ENCODE measurements around the gene CDKN2C. TPM values are rescaled to one million over a fixed set of nuclear protein-coding genes. Genes with fewer than 3 reads are reported as not detected.
"Not testable (repeated sequence)": the region's sequence is repeated elsewhere in the genome, so short reads cannot be mapped to it uniquely, and the experiment has no call there.

Gene CDKN2C
- total RNA-seq, 3 donors from 2014 or later, result 27.1 to 40.0 (median 31.1) TPM

- Histone ChIP-seq H3K27me3 (no peaks in the 10 kb centered on the region), H3K36me3 (no peaks in the 10 kb centered on the region), H3K4me1 (no peaks in the 10 kb centered on the region), H3K9me3 (no peaks in the 10 kb centered on the region), H3K27ac (no peak overlapping the region), H3K4me3 (no peak overlapping the region)
- TF ChIP-seq CTCF (IDR thresholded peaks at IDR 0.05), result no peak
- no peak for TF ChIP-seq POLR2AphosphoS5 (IDR thresholded peaks at IDR 0.05)
- no peak for TF ChIP-seq POLR2A (IDR thresholded peaks at IDR 0.05)
- intact Hi-C loops (cut with DNase I; ENCODE audit: low total_unique reads), result no loop called here
- no peak for DNase-seq (ENCODE audit: low spot score in 2 of 2)
Observed at GRCh38 chr1:50992532-50993318, 22.7 kb downstream of the CDKN2C start.

- H3K9me3 ChIP-seq, result no peaks in the 10 kb centered on the region
- no peak for DNase-seq (ENCODE audit: low spot score in 2 of 2)
- TF ChIP-seq CTCF (IDR thresholded peaks at IDR 0.05) (no peak), POLR2AphosphoS5 (IDR thresholded peaks at IDR 0.05) (no peak), POLR2A (IDR thresholded peaks at IDR 0.05) (no peak)
- no peak overlapping the region for H3K27ac ChIP-seq
- no peak overlapping the region for H3K4me3 ChIP-seq
- H3K36me3 ChIP-seq, result no peaks in the 10 kb centered on the region
- no peaks in the 10 kb centered on the region for H3K4me1 ChIP-seq
- intact Hi-C loops (cut with DNase I; ENCODE audit: low total_unique reads), result no loop called here
- no peaks in the 10 kb centered on the region for H3K27me3 ChIP-seq
Observed at GRCh38 chr1:50993645-50994044, 23.6 kb downstream of the CDKN2C start.

- no peaks in the 10 kb centered on the region for H3K27me3 ChIP-seq
- no peak overlapping the region for H3K27ac ChIP-seq
- H3K36me3 ChIP-seq, result no peaks in the 10 kb centered on the region
- H3K9me3 ChIP-seq, result no peaks in the 10 kb centered on the region
- DNase-seq (ENCODE audit: low spot score in 2 of 2), result no peak
- H3K4me3 ChIP-seq, result no peak overlapping the region
- TF ChIP-seq CTCF (IDR thresholded peaks at IDR 0.05), result no peak
- no peak for TF ChIP-seq POLR2A (IDR thresholded peaks at IDR 0.05)
- no peak for TF ChIP-seq POLR2AphosphoS5 (IDR thresholded peaks at IDR 0.05)
- intact Hi-C loops (cut with DNase I; ENCODE audit: low total_unique reads), result no loop called here
- no peaks in the 10 kb centered on the region for H3K4me1 ChIP-seq
Observed at GRCh38 chr1:50994997-50995396, 25.0 kb downstream of the CDKN2C start.

- H3K36me3 ChIP-seq, result no peaks in the 10 kb centered on the region
- no peak overlapping the region for H3K4me3 ChIP-seq
- no peaks in the 10 kb centered on the region for H3K27me3 ChIP-seq
- no peaks in the 10 kb centered on the region for H3K9me3 ChIP-seq
- no peak for DNase-seq (ENCODE audit: low spot score in 2 of 2)
- TF ChIP-seq POLR2A (IDR thresholded peaks at IDR 0.05), result no peak
- TF ChIP-seq POLR2AphosphoS5 (IDR thresholded peaks at IDR 0.05), result no peak
- TF ChIP-seq CTCF (IDR thresholded peaks at IDR 0.05), result no peak
- no peak overlapping the region for H3K27ac ChIP-seq
- intact Hi-C loops (cut with DNase I; ENCODE audit: low total_unique reads), result no loop called here
- no peaks in the 10 kb centered on the region for H3K4me1 ChIP-seq
Observed at GRCh38 chr1:50995651-50996050, 25.6 kb downstream of the CDKN2C start.

GRCh38 chr1:50996083-50996482 lies 26.0 kb downstream of the CDKN2C start:
- Histone ChIP-seq H3K36me3 (no peaks in the 10 kb centered on the region), H3K27ac (no peak overlapping the region), H3K27me3 (no peaks in the 10 kb centered on the region), H3K4me1 (no peaks in the 10 kb centered on the region), H3K9me3 (no peaks in the 10 kb centered on the region), H3K4me3 (no peak overlapping the region)
- no peak for DNase-seq (ENCODE audit: low spot score in 2 of 2)
- intact Hi-C loops (cut with DNase I; ENCODE audit: low total_unique reads), result no loop called here
- TF ChIP-seq POLR2A (IDR thresholded peaks at IDR 0.05) (no peak), POLR2AphosphoS5 (IDR thresholded peaks at IDR 0.05) (no peak), CTCF (IDR thresholded peaks at IDR 0.05) (no peak)

- intact Hi-C loops (cut with DNase I; ENCODE audit: low total_unique reads); H3K36me3 ChIP-seq; H3K4me1 ChIP-seq; H3K27ac ChIP-seq; H3K4me3 ChIP-seq; DNase-seq (ENCODE audit: low spot score in 2 of 2); H3K9me3 ChIP-seq; H3K27me3 ChIP-seq: not testable (repeated sequence)
Observed at GRCh38 chr1:50999375-50999774, 29.3 kb downstream of the CDKN2C start.

All from breast epithelium (tissue), 4 donors.